Activated CD8-positive, alpha-beta memory T cell treated with anti-CD3 and anti-CD28 coated beads, Interleukin-2, amount 50 U/mL, for 24 hours (primary cell): ENCODE measurements around the gene PPP4R4.
"Not testable (repeated sequence)": the region's sequence is repeated elsewhere in the genome, so short reads cannot be mapped to it uniquely, and the experiment has no call there.

Experiments
- DNase-seq: peaks from one replicate; pipeline ENCODE4 v3.0.0-alpha.2; 2020; ENCODE audit errors: extremely low read depth

Gene PPP4R4

GRCh38 chr14:94276898-94277561, 102.9 kb downstream of the PPP4R4 start:
- DNase-seq: not testable (repeated sequence)

GRCh38 chr14:94278731-94279130, 104.6 kb downstream of the PPP4R4 start:
- no peak for DNase-seq

GRCh38 chr14:94282991-94283723, 109.0 kb downstream of the PPP4R4 start:
- no peak for DNase-seq

GRCh38 chr14:94284221-94284620, 110.1 kb downstream of the PPP4R4 start:
- DNase-seq: no peak

GRCh38 chr14:94285158-94285557, 111.0 kb downstream of the PPP4R4 start:
- no peak for DNase-seq

- no peak for DNase-seq
Measured at GRCh38 chr14:94288610-94289465, 114.7 kb downstream of the PPP4R4 start.

- no peak for DNase-seq
Measured at GRCh38 chr14:94290197-94290596, 116.1 kb downstream of the PPP4R4 start.

- no peak for DNase-seq
Measured at GRCh38 chr14:94291159-94291905, 117.2 kb downstream of the PPP4R4 start.

GRCh38 chr14:94291906-94292525, 117.9 kb downstream of the PPP4R4 start:
- DNase-seq: no peak

- DNase-seq: no peak
Measured at GRCh38 chr14:94292526-94292871, 118.4 kb downstream of the PPP4R4 start.

- DNase-seq: no peak
Measured at GRCh38 chr14:94292872-94293577, 118.9 kb downstream of the PPP4R4 start, which contains the start of gene SERPINA10. SERPINA10 (minus strand) TSS chr14:94293268; CDS start chr14:94290593, 2,675 bp downstream.

GRCh38 chr14:94293578-94293924, 119.4 kb downstream of the PPP4R4 start:
- no peak for DNase-seq

- no peak for DNase-seq
Measured at GRCh38 chr14:94295360-94296180, 121.4 kb downstream of the PPP4R4 start.

GRCh38 chr14:94296181-94296545, 122.0 kb downstream of the PPP4R4 start:
- not testable (repeated sequence) for DNase-seq

- DNase-seq: no peak
Measured at GRCh38 chr14:94298130-94298529, 124.0 kb downstream of the PPP4R4 start.

- no peak for DNase-seq
Measured at GRCh38 chr14:94303111-94303510, 129.0 kb downstream of the PPP4R4 start.

- DNase-seq: no peak
Measured at GRCh38 chr14:94304243-94304642, 130.1 kb downstream of the PPP4R4 start.

GRCh38 chr14:94305620-94306019, 131.5 kb downstream of the PPP4R4 start:
- DNase-seq: no peak

GRCh38 chr14:94306047-94306978, 132.2 kb downstream of the PPP4R4 start:
- DNase-seq: no peak
